T follicular helper cell (primary cell): Measurements from ENCODE around the gene KLHL22.
"Not testable (repeated sequence)": the region's sequence is repeated elsewhere in the genome, so short reads cannot be mapped to it uniquely, and the experiment has no call there.

ENCODE experiments used
- DNase-seq: peaks from one replicate; pipeline ENCODE4 v3.0.0-alpha.2; 2020; ENCODE audit warnings: low read depth

The KLHL22 gene

DNA sequence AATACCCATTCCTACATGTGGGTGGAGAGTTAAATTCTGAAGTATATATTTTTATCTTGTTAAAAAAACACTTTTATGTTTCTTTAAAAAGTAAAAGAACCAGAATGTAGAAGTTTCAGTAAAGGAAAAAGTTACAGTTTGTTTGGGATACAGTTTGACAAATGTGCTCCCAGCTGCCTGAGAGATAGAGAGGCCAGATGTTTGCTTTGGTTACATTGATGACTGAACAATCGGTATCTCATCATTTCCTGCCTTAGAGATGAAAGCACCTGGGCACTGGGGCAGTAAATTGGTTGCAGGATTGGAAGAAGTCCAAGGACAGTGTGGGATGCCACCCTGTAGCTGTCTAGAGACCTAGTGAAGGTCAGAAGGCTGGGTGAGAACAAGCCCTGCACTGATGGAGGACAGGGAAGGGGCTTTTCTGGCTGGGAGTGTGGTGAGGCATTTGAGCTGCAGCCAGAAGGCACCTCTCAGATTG, 28.4 kb upstream of the KLHL22 start:
- no peak for DNase-seq

DNA sequence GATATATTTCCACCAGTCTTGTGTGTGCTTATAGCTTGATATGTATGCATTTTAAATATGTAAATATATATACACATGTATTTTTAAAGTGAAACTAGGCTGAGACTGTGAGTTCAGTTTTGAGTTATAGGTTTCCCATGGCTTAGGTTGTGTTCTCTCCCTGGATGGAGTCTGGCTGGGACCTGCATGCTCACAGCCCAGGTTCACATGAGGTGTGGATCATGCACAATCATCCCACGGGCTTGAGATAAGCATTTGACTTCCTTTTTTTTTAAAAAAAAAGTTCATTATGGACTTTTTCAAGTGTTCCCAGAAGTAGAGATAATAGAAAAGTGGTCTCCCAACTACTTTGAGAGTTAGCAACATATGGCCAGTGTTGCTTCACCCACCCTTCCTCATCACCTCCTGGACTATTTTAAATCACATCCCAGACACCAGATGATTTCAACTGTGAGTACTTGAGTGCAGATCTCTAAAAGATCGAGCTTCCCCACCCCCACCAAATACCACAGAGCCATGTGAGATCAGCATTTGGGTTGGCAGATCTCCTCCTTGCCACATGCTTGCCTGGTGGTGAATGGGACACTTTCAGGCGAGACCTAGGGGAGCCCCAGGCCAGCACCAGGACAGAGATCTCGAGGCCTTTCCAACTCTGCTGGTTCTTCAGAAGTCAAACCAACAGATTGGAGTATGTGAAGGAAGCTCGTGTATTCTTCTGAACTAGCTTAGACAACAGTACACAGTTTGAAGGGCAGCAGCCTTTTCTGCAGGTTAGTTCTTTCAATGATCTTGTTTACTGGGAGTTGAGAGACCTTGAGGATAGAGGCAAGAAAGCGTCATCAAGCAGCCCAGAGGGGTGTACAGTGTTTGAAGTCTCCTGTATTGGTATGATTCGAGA, 27.7 kb upstream of the KLHL22 start:
- DNase-seq = no peak

DNA sequence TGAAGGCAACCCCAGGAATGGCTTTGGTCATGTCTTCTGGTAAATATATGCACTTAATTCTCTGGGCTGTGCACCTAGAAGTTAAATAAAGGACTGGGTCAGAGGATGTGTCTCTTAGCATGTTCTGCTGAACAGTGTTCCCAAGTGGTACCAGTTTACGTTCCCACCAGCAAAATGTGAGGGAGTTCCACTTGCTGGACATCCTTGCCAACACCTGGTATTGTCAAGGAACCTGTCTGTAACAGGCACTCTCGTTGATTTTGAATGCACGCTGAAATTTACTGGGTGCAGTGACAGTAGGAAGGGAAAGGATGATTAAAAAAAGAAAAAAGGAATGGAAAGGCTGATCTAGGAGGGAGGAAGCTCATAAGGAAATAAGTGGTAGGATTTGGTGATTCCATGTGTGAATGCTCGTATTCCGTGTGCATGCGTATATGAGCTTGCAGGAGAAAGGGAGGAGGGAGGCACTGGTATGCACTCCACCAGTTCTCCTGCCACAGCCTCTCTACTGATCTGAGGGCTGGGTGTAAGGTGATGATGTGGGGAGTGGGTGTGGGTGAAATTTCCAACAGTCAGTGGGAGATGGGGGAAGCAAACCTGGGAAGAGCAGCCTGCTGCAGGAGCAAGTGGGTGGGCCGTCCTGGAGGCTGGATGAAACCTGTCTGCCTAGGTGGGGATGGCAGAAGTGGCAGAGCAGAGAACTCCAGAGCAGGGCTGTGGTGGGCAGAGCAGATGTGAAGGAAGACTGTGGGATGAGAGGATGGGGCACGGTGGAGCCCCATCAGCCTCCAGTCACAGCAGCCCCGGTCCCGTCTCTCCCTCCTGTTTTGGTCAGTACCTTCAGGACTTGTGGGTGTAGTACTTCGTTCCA, 26.8 kb upstream of the KLHL22 start:
- DNase-seq = no peak

DNA sequence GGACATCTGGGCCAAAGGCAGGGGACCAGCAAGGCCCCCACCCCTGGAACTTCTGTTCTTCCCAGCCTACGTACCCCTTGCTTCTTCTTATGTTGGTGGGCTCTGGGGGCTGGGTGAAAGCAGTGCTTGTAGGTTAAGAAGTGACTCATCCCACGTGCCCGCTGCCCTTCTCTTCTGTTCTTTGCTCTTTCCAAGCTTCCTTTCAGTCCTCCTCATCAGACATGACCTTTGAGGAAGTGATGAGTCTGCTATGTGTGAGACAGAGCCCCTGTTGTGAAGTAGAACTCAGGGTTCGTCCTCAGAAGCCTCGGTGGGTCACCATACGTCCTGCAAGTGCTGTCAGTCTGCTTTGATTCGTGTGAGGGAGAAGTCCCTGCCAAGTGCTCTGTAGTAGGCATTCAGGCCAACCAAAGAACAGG, 24.5 kb upstream of the KLHL22 start:
- DNase-seq = no peak

DNA sequence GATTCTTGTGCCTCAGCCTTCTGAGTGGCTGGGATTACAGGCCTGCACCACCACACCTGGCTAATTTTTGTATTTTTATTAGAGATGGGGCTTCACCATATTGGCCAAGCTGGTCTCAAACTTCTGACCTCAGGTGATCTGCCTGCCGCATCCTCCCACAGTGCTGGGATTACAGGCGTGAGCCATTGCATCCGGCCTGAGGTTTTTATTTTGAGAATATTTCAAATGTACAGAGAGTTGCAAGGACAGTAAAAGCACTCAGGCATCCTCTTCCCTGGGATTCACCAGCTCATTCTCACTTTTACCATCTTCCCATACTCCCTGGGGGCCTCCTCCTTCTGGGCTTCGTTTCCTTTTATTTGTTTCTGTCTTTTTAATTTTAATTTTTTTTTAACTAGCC, 24.0 kb upstream of the KLHL22 start:
- DNase-seq = no peak

DNA sequence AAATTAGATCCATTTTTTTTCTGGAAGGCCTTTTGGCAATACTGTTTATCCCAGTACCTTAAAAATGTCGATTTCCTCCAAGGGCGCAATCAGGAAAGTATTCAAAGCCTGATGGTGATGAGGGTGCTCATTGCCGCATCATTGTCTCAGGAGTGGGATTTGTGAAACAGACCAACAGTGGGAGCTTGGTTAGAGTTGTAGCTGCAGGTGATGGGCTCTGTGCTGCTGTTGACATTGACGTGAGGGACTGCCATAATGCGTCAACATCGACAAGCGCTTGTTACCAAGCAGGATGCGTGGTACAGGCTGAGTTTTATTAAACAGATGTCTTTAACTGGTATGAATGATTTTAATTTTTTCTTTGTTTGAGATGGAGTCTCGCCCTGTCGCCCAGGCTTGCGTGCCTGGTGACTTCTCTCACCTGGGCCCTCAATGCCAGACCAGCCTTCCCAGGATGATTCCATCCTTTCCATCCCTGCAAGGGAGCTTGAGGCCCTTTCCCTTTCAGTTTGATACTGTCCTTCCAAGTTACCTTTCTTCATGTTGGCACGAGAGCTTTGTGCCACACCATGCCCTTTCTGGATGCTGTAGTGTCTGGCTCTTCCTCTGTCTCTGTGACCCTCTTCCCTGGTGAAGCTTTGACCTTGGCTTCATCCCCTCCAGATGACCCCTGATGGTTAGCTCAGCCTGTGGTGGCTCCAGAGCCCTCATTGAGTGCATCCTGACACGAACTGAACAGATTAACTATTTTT, 22.4 kb upstream of the KLHL22 start:
- no peak for DNase-seq

DNA sequence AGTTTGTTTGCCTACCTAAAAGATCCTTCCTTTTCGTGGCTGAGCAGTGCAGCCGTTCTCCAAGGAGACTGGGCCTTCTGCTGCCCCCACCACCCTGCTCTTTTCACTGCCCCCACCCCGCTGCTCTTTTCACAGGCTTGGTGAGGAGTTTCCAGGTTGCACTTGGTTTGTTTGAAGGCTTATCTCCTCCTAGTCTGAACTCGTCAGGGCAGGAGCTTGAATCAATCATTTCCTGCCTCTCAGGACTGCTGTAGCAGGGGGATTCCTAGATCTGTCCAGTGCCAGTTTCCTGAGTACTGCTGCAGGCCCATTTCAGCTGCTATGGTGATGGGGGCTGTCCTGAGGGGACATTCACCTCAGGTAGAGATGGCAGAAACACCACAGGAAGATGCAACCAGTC, 21.8 kb upstream of the KLHL22 start:
- DNase-seq = no peak

DNA sequence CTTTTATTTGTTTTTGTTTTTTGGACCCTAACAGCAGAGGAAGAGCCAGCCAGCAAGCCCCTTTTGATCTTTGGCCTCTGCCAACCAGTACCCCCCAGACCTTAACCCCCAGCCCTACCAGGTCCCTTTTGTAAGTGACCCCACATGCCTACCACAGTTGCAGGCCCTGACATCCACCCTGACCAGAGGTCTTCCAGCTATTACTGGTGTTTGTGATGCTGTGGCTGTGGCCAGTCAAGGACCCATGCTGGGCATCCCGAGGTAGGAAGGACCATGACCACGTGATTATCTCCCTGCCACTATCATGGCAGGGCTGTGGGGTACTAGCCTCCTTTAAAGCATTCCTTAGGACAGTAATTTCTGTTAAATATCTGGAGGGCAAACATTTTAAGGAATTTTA, 20.8 kb upstream of the KLHL22 start:
- DNase-seq = no peak

DNA sequence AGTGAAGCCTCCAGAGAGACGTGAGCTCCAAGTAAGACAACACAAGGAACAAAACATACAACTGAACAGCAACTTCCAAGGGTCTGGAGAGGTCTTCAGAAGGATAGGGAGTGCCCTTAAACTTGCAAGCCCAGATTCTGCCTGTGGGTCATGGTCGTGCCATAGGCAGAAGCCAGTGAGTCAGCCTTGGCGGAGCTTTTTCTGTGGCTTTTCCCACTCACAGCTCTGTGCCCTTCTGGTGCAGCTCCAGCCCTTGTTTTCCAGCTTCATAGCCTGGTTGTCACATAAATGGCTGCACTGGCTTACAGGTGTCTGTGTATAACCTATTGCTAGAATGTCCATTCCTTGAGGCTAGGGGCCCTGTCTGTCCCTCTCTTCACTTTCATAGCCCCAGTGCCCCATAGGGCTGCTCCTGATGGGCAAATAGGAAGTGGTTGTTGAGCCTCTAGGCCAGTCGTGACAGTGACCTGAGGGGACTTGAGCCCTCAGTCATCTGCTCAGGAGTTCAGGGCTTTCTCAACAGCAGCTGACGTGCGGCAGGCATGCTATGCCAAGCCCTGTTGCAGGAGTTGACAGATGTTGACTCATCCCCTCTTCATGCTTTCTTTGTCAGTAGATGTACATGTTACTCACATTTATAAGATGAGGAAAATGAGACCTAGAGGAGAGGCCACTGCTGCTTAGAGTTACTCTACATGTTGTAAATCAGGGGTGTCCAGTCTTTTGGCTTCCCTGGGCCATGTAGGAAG, 19.2 kb upstream of the KLHL22 start:
- no peak for DNase-seq

DNA sequence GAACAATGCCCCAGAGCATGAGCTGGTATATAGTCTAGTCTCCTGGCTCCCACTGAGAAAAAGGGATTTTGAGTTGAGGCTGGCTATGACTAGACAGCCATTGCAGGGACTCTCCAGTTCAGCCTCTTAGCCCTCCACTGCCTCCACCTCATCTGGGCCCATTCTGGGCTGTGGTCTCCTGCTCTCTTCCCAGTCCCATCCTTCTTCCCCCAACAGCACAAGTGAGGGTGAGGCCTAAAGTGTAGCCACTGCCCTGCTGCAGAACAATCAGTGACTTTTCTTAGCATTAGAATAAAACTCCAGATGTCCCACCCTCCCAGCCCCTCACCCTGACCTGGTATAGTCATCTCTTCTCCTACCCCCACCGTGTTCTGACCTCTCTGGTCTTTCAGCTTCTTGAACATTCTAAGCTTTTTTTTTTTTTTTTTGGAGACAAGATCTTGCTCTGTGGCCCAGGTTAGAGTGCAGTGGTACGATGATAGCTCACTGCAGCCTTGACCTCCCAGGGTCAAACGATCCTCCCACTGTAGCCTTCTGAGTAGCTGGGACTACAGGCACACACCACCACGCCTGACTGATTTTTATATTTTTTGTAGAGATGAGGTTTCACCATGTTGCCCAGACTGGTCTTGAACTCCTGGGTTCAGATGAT, 16.1 kb upstream of the KLHL22 start:
- DNase-seq = no peak

DNA sequence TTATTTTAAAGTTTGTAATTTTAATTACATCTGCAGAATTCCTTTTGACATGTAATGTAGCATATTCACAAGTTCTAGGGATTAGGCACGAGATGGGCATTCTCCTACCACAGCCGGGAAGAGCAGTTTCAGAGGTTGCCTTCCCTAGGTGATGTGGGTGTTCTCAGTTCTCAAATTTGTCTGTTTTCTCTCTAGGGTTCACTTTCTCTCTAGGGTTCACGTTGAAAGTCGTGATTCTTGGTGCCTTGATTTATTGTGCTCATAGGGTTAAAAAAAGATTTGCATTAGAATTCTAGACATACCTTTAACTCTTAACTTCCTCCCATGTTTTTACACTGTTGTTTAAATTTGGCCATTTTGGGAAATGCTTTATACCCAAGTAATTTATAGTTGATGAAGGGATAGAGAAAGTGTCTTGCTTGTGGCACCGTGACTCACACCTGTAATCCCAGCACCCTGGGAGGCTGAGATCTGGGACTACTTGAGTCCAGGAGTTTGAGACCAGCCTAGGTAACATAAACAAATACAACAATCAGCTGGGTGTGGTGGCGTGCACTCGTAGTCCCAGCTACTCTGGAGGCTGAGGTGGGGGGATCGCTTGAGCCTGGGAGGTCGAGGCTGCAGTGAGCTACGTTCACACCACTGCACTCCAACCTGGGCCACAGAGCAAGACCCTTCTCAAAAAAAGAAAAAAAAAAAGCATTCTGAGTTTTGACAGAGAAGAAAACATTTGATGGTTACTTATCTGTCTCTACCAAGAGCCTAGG, 15.4 kb upstream of the KLHL22 start:
- no peak for DNase-seq

DNA sequence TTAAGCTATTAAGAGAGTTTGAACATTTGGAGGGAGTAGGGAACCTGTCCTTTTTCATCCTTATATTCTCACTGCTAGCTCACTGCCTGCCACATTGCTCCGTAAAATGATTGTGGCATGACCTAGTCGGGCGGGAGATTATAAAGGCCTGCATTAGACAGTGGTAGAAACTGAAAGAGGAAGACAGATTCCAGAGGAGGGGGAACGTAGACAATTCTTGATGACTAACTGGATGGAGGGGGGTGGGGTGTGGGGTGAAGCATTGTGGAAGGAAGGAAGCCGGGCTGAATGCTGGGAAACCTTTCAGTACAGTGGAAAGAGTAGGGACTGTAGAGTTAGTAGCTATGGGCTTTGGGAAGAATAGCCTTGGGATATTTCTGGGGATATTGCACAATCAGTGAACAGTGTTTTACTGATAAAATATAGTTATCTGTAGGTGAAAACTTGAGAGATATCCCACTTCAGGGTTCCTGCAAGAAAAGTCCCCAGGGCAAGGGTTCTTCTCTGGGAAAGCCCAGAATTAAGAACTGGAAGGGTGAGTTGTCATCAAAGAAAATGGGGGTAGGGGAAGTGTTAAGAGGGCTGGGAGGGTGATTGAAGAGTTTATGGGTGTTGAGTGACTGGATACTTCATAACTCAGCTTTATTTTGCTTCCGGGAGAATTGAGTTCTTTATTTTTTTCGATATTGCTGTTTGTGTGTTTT, 13.9 kb upstream of the KLHL22 start:
- DNase-seq = peak; percentile 31

DNA sequence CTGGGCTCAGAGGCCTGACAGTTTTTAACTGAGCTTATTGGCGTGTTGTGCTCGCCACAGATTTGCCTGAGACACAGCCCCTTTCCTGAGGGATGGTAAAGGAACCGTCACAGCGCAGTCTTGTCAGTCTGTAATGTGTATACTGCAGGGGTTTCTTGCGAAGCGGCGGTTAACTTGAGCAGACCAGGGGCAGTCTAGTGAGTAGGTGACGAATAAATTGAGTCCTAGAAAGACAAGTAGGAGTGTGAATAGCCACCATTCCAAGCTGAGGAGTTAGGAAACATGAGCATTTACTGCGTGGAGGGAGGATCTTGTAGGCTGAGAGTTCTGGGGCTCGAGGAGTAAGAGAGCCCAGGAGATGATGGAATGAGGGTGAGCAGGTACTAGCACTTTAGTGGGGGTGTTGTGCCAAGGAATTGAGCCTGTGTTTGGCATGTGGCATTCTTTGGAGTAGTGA, 13.2 kb upstream of the KLHL22 start:
- DNase-seq = no peak

DNA sequence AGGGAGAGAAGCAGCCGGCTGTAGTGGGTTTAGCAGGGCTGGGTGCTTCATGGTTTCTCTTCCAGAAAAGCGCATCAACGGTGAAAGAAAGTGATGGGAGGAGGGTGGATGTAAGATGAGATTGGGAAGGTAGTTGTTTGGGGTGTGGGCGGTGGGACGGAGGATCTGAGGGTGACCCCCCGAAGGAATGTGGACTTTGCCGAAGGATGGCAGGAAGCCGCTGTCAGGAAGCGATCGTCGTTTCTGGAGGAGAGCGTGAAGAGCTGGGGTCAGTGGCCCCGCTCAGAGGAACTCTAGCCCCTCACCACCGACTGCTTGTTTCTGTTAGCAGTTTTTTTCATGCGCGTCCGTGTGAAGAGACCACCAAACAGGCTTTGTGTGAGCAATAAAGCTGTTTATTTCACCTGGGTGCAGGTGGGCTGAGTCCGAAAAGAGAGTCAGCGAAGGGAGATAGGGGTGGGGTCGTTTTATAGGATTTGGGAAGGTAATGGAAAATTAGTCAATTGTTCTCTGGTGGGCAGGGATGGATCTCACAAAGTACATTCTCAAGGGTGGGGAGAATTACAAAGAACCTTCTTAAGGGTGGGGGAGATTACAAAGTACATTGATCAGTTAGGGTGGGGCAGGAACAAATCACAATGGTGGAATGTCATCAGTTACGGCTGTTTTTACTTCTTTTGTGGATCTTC, 12.6 kb upstream of the KLHL22 start:
- DNase-seq = not testable (repeated sequence)

DNA sequence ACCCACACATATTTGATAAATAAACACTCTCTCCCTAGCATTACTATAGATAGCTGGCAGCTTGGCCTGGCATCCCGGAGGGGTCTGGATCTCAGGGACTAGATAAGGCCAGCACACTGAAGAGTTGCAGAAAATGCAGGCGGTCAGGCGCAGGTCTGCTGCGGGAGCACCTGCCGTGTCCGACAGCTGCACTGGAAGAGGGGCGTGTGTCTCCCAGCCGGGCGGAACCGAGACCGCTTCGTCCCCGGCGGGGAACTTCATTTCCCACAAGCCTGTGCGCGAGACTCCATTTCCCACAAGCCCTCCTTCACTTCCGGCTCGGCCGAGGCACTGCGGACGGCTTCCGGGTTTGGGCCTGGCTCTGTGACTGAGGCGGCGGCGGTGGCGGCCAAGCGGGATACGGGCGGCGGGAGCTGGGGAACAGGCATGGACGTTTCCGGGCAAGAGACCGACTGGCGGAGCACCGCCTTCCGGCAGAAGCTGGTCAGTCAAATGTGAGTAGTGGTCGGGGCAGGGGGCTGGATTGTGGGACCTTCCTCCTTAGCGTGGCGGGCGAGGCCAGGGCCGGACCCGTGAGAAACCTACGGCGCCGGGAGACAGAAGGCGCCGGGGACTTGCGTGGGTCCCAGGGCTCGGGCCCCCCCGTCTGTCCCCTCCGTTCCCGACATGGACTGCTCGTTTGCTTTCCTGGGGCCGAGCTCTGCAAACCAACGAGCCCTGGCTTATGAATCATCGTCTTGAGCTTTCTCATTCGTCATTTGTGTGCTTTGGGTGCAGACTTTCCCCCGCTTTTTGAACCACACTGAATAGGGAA, 11.9 kb upstream of the KLHL22 start, which contains the start of gene MED15:
Gene MED15, plus strand, starts transcription at position 358 of the 814 bp plus-strand sequence. Its CDS starts 69 bp downstream, at position 427.
- DNase-seq = peak; percentile 80

DNA sequence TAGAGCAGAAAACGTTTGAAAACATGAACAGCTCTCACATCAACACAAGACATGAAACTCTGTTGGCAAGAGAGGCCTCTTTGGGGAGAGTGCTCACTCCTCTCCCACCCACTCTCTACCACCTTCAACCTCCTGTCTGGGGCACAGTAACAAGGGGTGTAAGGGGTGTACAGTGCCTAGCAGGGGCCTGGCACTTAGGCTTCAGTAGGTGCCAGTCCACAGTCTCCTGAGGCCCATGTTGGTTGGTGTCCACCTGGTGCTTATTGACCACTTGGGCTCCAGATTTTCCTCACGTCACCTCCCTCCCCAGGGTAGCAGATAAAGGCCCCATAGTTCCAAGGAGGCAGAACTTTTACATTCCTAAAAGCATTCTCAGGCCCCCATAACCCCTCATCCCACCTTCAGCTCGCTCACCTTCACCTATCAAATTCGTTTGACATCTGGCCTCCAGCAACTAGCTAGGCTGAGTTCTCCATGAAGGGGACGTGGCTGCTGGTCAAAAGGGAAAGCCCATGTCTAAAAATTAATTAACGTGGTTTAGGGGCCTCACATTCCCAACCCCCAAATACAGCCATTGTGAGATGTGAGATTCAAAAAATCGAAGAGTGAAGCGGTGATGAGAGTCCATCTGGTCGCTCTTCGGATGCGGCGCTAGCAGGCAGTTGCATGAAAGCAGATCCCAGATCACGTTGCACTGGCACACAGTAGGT, 11.1 kb upstream of the KLHL22 start:
- no peak for DNase-seq
